CD4-positive, alpha-beta T cell (primary cell): ENCODE measurements around the gene PASD1. TPM values are rescaled to one million over a fixed set of nuclear protein-coding genes. Genes with fewer than 3 reads are reported as not detected.

Experiments
- ATAC-seq: fragments of 200-7000 bp; cut with Tn5 transposase; one replicate; pipeline ENCODE4 v1.10.0; 2022; ENCODE audit warnings: mild to moderate bottlenecking; ENCODE audit not compliant: poor library complexity
- CTCF ChIA-PET: fragments of 350-600 bp; sonication (Branson Sonifier 250); formaldehyde crosslinking; loops from one replicate; lab custom pipeline; 2021; ENCODE audit warnings: antibody characterized with exemption, inconsistent platforms; lab: Charles Lee
- POLR2A ChIA-PET: fragments of 350-600 bp; sonication (Branson Sonifier 250); formaldehyde crosslinking; loops from one replicate; lab custom pipeline; 2021; ENCODE audit warnings: antibody characterized with exemption, inconsistent platforms; lab: Charles Lee
- DNase-seq, 14 experiments: peaks; one replicate each; pipeline ENCODE4 v3.0.0-alpha.2; 2013 to 2020; ENCODE audit warnings: mixed read lengths in 2 of 14
- H3K27ac ChIP-seq, 2 donors: one replicate each; pipeline versions ENCODE4 v1.5.1 to v1.7.0; 2013; ENCODE audit warnings: low read length in 2 of 2, low read depth in 1 of 2, mild to moderate bottlenecking in 1 of 2
- H3K27me3 ChIP-seq, 2 experiments: 1 replicate in 1 of 2; 2 replicates in 1 of 2; pipeline versions ENCODE4 v1.6.1 to v1.7.0; 2013; ENCODE audit warnings: low read length in 2 of 2, control low read depth in 1 of 2, mild to moderate bottlenecking in 1 of 2, moderate library complexity in 1 of 2; ENCODE audit not compliant: insufficient read depth in 2 of 2, control insufficient read depth in 1 of 2
- H3K36me3 ChIP-seq: one replicate; pipeline ENCODE4 v1.6.1; 2013; ENCODE audit warnings: low read length, control low read depth; ENCODE audit not compliant: insufficient read depth
- H3K4me1 ChIP-seq: one replicate; pipeline ENCODE4 v1.6.1; 2013; ENCODE audit warnings: low read length, control low read depth; ENCODE audit not compliant: insufficient read depth
- H3K4me3 ChIP-seq: one replicate; pipeline ENCODE4 v1.5.1; 2013; ENCODE audit warnings: mild to moderate bottlenecking, low read length, moderate library complexity
- H3K9me3 ChIP-seq, 2 experiments: 1 replicate in 1 of 2; 2 replicates in 1 of 2; pipeline versions ENCODE4 v1.6.1 to v1.7.0; 2013; ENCODE audit warnings: low read length in 2 of 2, mild to moderate bottlenecking in 2 of 2, control low read depth in 1 of 2, moderate library complexity in 1 of 2; ENCODE audit not compliant: control insufficient read depth in 1 of 2, insufficient read depth in 1 of 2
- H3K27ac Mint-ChIP-seq: one replicate; pipeline ENCODE4 v1.8.0; 2020; ENCODE audit warnings: mixed read lengths
- H3K27me3 Mint-ChIP-seq: one replicate; pipeline ENCODE4 v1.8.0; 2021; ENCODE audit warnings: mixed read lengths
- H3K36me3 Mint-ChIP-seq: one replicate; pipeline ENCODE4 v1.8.0; 2021; ENCODE audit warnings: low read depth, mixed read lengths
- H3K4me1 Mint-ChIP-seq: one replicate; pipeline ENCODE4 v1.8.0; 2021; ENCODE audit warnings: low read depth, mixed read lengths
- H3K4me3 Mint-ChIP-seq: one replicate; pipeline ENCODE4 v1.8.0; 2020; ENCODE audit warnings: mild to moderate bottlenecking, mixed read lengths
- H3K9me3 Mint-ChIP-seq: one replicate; pipeline ENCODE4 v1.8.0; 2020; ENCODE audit warnings: mixed read lengths
- intact Hi-C, 2 experiments: fragments of 100-400 bp; cut with DNase I in 1 of 2; cut with micrococcal nuclease in 1 of 2; formaldehyde crosslinking; loops; one replicate each; pipeline versions ENCODE4 v1.15.1 to v1.9.0; 2023 to 2025; cut with DNase I, micrococcal nuclease
- total RNA-seq, 174 experiments: library from RNA in 2 of 174; stranded (reverse) in 2 of 174; gene quantifications; one replicate each; pipeline ENCODE4 v1.2.3 and lab custom pipeline; 2021 to 2026
- TF ChIP-seq, protein P1 (sequence below): fragments of 200-600 bp; IDR thresholded peaks from one replicate; pipeline ENCODE4 v1.8.0; 2022; ENCODE audit warnings: antibody characterized with exemption, mild to moderate bottlenecking

PASD1 gene
- total RNA-seq, 2 experiments from 2014 or later, result not detected

DNA sequence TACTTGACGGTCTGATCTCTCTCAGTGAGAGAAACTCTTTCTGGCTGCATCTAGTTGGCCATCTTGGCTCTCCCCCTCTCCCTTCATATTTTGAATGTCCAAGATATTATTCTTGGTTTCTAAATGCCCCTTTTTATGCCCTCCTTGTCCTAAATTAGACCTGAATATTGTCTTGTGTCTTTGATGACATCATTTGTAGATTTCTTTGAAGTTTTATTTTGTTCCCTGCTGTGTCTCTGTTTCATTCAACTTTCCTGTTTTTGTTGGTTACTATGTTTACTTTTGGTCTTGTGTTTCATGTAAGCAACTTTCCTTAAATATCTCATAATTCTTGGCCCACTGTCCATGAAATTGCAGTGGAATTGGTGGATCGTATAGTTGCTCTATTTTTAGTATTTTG is 46.1 kb upstream of the PASD1 start:
- H3K27ac ChIP-seq, result no peak overlapping the region
- no peaks in the 10 kb centered on the region for H3K27me3 ChIP-seq
- Mint-ChIP-seq H3K36me3 (no peaks in the 10 kb centered on the region), H3K4me1 (no peaks in the 10 kb centered on the region), H3K27me3 (peaks cover 3% of the 10 kb centered on the region), H3K9me3 (no peaks in the 10 kb centered on the region), H3K27ac (no peak overlapping the region), H3K4me3 (no peak overlapping the region)
- DNase-seq (no peak), ATAC-seq (no peak)
- H3K36me3 ChIP-seq, result no peaks in the 10 kb centered on the region
- intact Hi-C loops, result no loop called here
- no peaks in the 10 kb centered on the region for H3K4me1 ChIP-seq
- no peaks in the 10 kb centered on the region for H3K9me3 ChIP-seq
- CTCF ChIA-PET, result no interaction called here
- TF ChIP-seq, protein P1, sequence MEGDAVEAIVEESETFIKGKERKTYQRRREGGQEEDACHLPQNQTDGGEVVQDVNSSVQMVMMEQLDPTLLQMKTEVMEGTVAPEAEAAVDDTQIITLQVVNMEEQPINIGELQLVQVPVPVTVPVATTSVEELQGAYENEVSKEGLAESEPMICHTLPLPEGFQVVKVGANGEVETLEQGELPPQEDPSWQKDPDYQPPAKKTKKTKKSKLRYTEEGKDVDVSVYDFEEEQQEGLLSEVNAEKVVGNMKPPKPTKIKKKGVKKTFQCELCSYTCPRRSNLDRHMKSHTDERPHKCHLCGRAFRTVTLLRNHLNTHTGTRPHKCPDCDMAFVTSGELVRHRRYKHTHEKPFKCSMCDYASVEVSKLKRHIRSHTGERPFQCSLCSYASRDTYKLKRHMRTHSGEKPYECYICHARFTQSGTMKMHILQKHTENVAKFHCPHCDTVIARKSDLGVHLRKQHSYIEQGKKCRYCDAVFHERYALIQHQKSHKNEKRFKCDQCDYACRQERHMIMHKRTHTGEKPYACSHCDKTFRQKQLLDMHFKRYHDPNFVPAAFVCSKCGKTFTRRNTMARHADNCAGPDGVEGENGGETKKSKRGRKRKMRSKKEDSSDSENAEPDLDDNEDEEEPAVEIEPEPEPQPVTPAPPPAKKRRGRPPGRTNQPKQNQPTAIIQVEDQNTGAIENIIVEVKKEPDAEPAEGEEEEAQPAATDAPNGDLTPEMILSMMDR, result no peak
- H3K4me3 ChIP-seq, result no peak overlapping the region
- POLR2A ChIA-PET, result no interaction called here

DNA sequence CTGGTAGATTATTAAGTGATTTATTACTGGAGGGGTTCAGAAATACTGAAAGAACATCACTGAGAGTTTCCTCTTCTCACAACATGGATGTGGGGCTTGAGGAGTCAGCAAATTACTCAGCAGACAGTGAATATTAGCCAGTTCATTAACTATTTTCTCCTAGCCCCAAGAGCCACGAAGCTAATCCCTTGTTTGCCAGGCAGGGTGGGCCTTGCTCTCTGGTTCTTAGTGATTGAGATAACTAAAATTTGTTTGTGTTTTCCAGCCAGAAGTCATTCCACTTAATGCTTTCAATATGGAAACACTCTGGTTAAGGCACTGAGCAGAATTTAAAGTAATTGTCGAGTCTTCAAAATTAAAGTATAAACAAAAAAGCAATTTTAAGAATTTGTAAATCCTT is 40.1 kb upstream of the PASD1 start:
- H3K4me3 Mint-ChIP-seq, result no peak overlapping the region
- H3K9me3 Mint-ChIP-seq, result no peaks in the 10 kb centered on the region
- H3K36me3 Mint-ChIP-seq, result no peaks in the 10 kb centered on the region
- no peaks in the 10 kb centered on the region for H3K36me3 ChIP-seq
- H3K4me3 ChIP-seq, result no peak overlapping the region
- no peaks in the 10 kb centered on the region for H3K4me1 Mint-ChIP-seq
- ATAC-seq (no peak), DNase-seq (no peak)
- no peaks in the 10 kb centered on the region for H3K4me1 ChIP-seq
- TF ChIP-seq, protein P1, result no peak
- peaks cover 8% of the 10 kb centered on the region for H3K27me3 Mint-ChIP-seq
- intact Hi-C loops, result no loop called here
- H3K27me3 ChIP-seq, result no peaks in the 10 kb centered on the region
- POLR2A ChIA-PET, result no interaction called here
- no peaks in the 10 kb centered on the region for H3K9me3 ChIP-seq
- no peak overlapping the region for H3K27ac ChIP-seq
- CTCF ChIA-PET, result no interaction called here
- H3K27ac Mint-ChIP-seq, result no peak overlapping the region

DNA sequence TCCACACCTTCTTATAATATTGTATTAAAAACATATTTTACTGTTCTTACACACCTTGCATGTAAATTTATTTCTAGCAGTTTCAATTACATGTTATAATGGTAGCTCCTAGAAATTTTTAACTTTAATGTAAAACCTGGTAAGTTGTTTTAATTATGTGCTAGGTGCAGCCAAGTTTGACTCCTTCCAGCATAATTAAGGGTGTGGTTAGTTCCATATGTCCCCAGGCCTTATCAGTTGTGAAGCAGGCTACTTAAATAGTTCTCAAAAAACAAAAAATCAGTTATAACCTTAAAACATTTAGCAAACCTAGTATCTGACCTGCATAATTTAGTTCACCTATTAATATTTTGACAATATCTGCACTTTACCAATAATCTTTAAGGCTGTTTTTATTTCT is 26.9 kb upstream of the PASD1 start:
- TF ChIP-seq, protein P1, result no peak
- CTCF ChIA-PET, result interaction anchor here (1.0 kb wide), 1 partner anchor 25 kb away, joined by 3 read pairs; no protein-coding TSS in a partner anchor
- Mint-ChIP-seq H3K27ac (no peak overlapping the region), H3K9me3 (no peaks in the 10 kb centered on the region), H3K27me3 (peaks cover 12% of the 10 kb centered on the region), H3K36me3 (no peaks in the 10 kb centered on the region), H3K4me3 (no peak overlapping the region), H3K4me1 (no peaks in the 10 kb centered on the region)
- POLR2A ChIA-PET, result no interaction called here
- H3K36me3 ChIP-seq, result no peaks in the 10 kb centered on the region
- no peak overlapping the region for H3K4me3 ChIP-seq
- DNase-seq (no peak), ATAC-seq (no peak)
- intact Hi-C loops, result no loop called here
- no peak overlapping the region for H3K27ac ChIP-seq
- no peaks in the 10 kb centered on the region for H3K4me1 ChIP-seq
- H3K27me3 ChIP-seq, result no peaks in the 10 kb centered on the region
- H3K9me3 ChIP-seq, result no peaks in the 10 kb centered on the region
